NCI-H1930 (cell line): ENCODE data around the gene HOXA5.
A peak's percentile ranks its signal among the peaks of the same experiment; 100 is the strongest.

Experiments
- DNase-seq, 2 experiments: peaks; one replicate each; lab custom pipeline; 2025; lab: John Stamatoyannopoulos, UW

The HOXA5 gene

DNA sequence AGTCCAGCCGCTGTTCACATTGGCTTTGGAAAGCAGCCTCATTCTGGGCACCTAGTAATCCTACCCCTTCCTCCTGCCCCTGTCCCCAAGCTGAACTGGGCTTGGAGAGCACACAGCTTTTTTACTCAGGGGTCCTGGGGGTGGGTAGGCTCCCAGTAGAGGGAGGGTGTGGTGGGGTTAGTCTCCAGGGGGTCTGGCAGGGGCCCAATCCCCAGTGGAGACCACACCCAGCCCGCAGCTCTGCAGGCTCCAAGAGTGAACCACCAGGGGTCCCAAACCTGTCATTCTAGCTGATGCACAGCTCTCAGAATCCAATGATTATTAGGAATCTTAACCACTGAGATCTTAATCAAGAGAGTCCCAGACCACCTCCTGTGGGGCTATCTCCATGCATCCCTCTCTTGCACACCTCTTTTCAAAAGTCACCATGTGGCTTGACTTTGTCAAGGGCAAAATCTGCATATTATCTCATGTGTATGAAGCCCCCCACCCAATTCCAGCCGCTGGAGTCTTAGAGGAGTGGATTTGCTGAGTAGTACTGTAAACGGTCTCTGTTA lies 38.9 kb upstream of the HOXA5 start:
- DNase-seq = no peak

DNA sequence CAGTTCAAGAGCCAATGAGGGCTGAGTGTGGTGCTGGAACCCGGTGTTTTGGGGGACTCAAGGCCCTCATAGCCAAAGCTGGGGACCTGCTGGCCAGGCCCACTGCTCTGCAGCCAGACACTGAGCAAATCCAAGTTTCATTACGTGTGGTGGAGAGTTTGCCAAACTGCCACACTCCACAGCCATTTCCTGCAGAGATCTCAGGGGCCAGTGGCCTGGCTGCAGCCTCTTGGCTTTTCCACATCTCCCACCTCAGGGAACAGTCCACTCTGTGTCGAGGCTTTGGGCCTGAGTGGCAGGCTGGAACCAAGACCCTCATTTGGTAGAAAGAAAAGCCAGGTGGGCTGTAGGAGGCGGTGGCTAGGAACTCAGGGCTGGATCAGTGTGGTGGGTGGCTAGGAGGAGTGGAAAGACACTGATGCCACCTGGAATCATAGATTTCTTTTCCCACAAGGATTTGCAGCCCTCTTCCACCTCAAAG lies 38.4 kb upstream of the HOXA5 start:
- no peak for DNase-seq

DNA sequence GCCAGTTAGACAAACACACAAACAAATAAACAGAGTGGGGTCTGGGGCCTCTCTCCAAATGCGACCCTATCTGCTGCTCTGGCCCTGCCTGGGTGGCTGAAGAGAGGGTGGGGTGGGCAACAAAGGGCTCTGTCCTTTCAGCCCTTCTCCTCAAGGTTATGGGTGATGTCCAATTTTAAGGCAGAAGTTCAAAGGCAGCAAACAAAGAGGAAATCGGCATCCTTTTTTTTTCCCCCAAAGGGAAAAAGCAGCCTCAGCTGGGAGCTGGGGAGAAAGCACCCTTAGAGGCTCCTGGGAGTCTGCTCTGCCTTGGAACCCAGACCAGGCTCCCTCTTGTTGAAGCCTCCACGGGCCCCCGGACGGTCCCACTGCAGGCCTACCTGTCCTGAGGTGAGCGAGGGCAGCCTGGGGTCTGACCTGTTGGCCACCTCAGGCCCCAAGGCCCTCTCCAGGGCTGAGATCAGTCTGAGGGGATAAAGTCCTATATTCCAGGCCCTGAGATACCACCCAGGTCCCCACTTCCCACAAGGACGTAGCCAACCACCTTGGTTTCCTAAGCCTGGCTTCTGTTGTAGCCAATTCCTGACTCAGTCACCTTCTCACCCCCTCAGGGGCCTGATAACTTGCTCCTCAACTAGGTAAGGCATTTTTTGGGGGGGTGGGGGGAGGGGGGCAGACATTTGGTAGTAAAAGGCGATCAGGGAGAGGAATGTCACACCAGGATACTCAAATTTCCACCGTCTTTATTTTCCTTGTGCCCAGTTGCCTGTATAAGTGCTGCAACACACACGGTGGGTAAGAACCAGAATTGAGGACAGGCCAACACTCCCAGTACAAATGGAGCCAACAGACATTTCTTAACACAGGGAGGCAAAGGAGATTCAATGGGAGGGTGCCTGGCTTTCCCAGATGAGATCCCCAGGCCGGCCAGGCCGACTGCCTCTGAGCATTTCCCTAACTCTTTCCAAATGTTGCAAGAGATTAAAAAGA lies 37.2 kb upstream of the HOXA5 start:
- no peak for DNase-seq

DNA sequence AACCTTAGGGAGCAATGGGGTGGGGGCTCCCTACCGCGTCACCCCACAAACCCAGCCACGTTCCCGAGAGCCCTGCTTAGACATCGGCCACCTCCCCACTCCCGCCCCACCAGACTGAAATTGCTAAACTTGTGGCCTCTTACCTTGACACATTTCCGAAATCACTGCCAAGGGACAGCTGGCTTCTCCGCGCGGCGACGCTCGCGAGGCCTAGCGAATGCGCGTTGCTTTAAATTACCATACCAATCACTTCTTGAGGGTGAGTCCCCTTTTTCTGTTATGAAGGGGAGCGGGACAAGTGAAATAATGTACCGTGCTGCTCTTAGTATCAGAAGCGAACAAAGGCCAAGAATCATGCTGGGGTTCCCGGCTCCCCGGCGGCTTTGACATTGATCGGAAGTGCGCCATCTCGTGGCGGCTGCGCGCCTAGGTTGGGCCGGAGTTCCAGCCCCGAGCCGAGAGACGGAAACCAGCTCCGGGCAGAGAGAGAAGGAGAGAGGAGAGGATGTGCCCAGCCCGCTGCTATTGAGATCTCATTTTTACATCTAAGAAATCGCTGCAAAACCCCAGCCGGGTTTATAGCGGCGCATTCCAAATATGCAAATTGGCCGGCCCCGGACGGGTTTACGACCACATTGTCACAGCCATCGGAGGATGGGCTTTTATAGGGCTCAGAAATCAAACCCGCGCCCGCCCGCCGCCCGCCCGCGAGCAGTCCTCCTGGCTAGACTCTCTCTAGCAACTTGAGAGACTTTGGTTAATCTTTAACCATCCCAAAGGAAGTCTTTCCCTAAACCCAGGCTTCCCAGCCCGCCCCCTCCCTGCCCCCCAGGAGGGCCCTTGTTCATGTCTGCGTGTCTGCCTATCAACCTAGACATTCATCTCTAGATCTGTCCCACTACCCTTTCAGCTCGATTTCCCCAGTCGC lies 36.3 kb upstream of the HOXA5 start:
- no peak for DNase-seq

DNA sequence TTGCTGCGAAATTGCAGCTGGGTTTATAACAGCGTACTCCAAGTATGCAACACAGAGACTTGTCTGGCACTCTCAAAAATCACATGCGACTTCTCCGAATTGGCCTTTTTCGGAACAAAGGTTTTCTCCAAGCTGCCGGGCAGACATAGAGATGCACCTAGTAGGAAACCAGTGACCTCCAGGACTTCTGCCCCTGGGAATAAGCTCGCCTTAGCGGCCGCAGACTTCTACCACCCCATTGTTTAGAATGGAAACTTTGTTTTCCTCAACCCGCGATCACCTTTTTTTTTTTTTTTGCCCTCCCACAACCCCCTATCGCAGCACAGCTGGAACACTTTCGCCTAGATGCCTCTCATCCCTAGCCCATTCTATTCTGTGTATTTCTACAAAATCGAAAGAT lies 35.5 kb upstream of the HOXA5 start:
- DNase-seq = no peak

DNA sequence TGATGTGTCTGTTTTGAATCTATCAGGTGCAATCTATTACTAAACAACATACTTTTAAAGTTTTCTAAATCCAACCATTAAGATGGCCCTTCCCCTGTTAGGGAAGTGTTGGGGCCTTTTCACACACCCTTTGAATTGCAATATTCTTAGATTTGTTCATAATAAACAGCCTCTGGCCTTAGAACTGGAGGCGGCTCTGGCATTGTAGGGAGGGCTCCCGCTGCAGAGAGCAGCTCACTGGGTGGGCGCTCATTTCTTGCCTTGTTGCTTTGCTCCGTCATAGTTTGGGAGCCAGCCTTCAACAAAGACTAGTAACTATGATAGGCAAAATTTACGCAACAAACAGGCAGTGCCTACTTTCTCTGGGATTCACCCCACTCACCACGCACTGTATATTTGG lies 34.9 kb upstream of the HOXA5 start:
- no peak for DNase-seq

DNA sequence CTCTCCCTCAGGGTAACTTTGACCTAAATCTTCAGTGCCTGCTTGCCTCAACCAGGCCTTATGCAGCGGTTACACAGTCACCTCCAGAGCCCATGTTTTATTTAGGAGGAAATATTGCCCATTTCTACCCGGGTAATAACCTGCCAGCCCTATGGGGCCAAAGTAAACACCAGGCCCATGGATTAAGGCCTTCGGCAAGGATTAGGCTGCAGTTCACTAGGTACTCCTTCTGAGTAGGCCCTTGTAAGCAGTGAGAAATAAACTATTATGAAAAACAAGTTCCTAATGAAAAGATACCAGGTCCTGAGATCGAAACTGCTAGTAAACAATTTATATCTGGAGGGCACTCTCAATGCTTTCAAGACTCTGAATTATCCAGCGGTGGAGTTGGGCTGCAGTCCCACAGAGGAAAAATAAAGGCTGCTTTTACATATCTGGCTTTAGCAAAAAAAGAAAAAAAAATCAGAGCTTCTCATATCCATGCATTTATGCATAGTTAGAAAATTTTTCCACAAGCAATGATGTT lies 34.4 kb upstream of the HOXA5 start:
- no peak for DNase-seq

DNA sequence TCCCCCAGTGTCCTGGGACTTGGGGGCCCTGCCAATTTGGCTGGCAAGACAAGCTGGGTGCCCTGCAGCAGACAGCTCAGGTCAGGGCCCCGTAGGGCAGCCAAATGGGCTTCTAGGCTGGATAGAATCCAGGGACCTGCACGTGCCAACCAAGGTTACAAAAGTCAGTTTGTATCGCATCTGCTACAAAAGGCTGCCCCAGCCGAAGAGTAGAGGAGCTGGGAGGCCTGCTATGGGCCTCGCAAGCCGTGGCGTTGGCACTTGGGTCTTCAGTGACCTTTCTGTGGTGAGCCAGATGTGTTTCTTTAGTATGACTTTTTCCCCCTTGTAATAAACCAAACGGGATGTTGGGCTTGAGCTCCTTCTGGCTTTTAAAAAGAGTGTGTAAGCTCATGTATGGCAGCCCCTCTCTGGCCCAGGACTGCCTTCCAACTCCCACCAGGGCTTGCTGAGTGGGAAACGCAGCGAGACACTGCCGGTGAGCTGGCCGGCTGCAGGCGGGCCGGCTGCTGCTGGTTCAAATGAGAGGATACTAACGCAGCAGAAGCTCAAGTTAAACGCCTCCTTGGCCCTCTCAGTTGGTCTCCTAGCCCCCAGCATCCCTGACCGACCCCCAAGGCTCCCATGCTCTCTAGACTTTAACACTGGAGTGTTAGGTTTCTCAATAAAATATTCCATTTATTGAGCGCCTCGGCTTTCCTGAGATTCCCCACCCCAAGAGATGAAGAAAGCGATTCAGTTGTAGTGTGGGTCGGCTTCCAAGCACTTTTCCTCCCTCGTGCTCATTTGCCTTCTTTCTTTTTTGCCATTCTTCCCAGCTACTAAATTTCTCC lies 33.7 kb upstream of the HOXA5 start:
- no peak for DNase-seq

DNA sequence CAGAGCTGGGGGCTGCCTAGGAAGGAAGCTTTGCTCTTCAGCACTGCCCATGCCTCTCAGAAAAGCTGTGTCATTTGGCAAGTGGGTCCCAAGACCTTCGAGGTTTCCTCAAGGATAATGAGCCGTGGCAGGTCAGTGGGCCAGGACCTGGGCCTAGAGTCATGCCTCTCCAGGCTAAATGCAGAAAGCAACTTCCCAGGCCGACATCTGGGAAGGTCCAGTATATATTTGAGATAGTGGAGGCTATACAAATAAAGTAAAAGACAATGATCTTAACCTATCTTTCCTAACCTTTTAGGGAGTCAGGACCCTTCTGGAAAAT lies 33.0 kb upstream of the HOXA5 start:
- no peak for DNase-seq

DNA sequence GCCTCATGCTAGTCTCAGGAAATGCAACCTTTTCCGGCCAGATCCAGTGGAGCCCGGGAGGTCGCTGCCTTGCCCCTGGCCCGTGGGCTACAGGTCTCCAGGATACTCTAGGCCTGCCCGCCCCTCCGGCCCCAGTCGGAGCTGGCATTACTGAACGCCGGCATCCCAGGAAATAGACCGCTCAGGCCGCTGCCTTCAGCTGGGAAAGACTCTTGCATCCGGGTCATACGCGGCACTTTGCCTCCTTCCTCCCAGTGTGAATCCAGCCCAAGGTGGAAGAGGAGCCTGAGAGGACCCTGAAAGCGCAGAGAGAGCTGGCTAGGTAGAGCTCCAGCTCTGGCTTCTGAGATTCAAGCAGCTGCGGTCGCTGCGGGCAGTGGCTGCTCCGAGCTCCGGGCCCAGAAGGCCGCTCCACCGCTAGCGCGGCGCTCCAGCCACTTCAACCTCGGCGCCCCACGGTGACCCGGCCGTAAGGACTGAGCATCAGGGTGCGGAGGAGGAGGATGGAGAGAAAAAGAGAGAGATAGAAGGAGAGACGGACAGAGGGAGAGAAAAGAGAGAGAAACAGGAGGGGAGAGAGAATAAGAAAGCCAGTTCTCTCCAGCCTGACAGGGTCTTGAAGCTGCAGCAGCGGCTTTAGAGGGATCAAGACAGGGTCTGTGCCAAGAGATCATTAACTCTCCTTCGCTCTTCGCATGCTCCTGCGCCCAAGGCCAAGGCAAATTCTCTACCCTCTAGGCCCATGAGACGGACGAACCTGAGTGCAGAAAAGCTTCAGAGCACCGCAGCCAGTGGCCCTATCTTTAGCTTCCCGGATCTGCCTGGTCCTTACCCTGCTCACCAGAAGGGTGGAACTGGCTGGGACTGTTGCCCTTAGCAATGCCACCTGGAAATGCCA lies 32.4 kb upstream of the HOXA5 start:
- DNase-seq = no peak

DNA sequence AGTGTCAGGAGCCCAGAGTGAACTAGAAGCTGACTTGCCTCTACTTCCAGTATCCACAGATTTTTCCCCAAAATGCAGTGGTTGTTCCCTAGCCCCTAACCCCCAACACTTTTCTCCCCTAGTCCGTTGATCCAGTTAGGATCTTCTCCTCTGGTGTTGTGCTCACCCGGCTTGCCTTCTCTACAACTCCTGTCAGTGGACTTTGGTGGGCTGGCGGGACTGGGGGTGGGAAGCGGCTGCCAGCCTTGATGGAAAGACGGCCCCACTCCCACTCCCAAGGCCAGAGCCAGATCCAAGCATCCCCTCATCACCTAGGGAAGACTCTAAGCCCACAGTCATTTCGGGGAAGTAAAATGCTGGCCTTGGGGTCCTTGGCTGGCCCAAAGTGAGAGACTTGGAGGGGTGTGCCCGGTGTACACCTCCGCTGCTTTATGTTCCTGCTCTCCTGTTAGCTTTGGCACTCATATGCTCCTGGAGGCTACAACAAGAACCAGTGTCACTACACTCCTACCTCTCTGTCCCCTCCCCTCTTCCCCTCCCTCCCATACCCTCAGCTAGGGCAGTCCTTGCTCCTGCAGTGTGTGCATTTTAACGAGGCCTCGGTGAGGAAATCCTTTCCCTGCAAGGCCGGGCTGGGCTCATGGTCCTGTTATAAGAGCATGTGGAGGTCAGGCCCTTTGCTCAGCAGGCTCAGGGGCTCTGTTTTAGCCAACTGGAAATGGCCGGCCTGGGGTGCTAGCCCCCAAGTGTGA lies 31.6 kb upstream of the HOXA5 start:
- DNase-seq = no peak

DNA sequence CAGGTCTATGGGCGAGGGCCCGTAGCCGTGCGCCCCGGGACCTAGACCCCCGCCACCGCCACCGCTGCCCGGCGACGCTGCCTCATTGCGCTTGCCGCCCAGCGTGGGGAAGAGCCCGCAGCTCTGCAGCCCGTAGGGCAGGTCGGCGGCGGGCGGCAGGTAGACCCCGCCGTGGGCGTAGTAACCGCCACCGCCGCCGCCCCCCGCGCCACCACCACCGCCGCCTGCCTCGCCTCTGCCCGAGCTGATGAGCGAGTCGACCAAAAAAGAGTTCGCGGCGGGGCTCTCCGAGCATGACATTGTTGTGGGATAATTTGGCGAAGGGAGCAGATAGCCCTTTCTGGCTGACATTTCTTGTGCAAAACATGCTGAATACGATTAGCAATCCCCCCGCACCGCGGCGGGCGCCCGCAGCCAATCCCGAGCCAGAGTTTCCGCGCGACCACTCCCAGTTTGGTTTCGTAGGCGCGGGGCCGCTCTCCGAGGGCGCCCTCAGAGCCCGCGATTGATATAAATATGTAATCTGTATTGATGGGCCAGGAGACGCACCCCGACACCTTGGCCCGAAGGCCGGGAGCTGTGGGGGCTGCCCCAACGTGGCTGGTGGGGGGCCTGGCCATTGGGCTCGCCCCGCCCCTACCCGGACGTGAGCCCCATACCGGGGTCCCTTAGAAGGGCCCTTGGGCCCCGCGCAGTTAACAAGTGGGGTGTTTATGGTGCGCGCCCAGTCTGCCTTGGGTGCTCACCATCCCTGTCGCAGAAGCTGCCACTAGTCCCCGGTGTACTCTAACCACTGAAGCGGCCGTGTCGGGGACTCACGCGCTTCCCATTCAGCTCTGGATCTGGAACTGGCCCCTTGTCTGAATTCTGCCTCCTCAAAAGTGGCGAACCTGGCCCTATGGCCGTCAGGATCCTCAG lies 30.7 kb upstream of the HOXA5 start, which contains the start of gene HOXA10:
TSS of gene HOXA10 (minus strand) at position 365 of the 918 bp plus-strand sequence. CDS start at position 351, 14 bp downstream.
- peak; percentile 20 to 54 for DNase-seq

DNA sequence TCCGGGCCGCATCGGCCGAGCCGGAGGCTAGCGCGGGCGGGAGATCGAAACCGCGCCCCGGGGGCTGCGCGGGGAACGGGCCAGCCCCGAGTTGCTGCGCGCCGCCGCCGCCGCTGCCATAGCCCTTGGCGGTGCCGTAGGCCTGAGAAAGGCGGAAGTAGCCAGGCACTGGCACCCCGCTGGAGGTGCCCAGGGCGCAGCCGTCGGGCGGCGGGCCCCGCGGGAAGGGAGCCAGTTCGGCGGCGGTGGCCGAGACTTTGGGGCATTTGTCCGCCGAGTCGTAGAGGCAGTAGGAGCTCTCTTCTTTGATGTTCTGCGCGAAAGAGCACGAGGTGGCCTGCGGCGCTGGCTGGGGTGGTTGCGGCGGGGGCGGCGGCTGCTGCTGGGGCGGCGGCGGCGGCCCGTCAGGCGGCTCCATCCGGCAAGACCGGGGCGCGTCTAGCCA lies 30.1 kb upstream of the HOXA5 start:
- peak in 1 of 2 experiments; percentile 24 for DNase-seq

DNA sequence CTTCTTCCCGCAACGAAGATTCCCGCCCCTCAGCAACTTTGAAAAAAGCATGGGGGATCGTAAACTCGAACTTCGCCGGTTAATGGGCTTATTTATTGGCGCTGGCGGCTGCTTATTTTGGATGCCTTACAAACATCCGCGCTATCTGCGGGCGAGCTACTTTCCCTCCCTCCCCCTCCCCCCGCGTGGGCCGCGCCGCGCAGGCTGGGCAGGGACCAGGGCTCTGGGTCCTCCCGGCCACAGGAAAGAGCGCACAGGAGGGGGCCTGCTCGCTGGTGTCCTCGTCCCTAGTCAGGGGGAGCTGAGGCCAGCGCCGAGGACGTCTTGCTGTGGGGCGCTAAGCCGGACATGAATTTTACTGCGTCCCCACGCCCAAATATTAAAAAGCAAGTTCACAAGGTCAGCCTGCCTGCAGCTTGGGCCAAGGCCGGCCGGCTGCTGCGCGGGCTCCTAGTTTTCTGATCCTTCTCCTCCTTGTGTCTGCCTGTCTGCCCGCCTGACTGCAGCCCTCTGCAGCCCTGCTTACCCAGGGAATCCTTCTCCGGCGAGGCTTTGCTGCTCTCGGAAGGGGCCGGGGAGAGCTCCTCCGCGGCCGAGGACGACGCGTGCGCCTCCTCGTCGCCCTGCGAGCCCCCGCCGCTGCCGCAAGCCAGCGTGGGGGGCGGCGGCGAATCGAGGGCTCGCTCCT lies 29.5 kb upstream of the HOXA5 start:
- no peak for DNase-seq

DNA sequence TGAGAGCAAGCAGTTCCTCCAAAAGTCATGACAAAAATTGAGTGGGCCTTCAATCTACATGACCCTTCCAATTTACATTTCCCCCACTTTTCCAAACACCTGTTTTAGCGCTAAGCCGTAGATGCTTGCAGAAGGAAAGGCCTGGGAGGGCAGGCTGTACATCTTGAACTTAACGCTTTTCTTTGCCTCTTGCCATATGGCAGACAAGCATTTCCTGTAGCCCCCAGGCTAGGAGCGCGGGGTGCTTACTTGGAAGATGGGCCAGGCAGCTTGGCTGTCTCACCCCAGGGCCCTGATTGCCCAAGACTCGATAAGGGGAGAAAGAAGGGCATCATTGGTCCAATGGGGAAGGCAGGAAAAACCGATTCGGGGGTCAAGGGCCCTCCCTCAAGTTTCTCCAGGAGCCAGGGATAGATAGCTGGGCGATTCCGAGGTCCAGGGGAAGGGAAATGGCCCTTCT lies 28.9 kb upstream of the HOXA5 start:
- no peak for DNase-seq

DNA sequence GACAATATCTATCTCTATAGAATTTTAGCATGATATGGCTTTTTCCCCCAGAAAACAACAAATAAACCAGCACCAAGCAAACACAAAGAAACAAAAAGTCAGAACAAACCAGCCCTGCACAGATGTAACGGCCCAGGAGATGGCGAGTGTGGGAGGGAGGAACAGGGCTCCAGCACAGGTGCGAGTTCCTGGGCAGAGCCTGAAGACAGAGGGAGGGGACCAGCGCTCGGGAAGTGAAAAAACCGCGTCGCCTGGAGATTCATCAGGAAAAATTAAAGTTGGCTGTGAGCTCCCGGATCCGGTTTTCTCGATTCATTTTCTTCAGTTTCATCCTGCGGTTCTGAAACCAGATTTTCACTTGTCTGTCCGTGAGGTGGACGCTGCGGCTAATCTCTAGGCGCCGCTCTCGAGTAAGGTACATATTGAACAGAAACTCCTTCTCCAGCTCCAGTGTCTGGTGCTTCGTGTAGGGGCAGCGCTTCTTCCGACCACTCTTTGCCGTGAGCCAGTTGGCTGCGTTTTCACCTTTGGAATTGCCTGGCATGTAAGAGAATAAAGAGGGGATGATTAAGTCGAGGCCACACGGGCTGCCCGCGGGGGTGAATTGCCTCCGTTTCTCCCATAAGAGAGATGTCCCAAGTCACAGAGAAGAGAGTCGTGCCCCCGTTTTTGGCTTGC lies 28.3 kb upstream of the HOXA5 start:
- peak in 1 of 2 experiments; percentile 30 for DNase-seq

DNA sequence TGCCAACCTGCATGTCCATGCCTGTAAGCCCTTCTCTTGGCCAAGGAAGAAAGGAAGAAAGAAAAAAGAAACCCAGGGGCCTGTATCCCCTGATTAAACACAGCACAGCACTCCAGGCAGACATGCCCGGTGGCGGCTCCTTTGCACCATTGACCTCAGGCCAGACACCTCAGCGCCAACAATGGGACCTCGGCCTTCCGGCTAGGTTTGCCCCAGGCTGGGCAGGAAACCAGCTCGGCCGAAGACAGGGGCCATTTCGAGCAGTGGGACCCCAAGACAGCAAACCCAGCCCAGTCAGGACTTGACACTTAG lies 27.8 kb upstream of the HOXA5 start:
- DNase-seq = no peak
